Epithelial cell of esophagus (primary cell): ENCODE measurements around the gene ALOX5AP.
A peak's percentile ranks its signal among the peaks of the same experiment; 100 is the strongest.

Experiments used
- DNase-seq: peaks from one replicate; pipeline ENCODE4 v3.0.0; 2010; ENCODE audit warnings: low read depth
- H3K4me3 ChIP-seq: 2 replicates; pipeline ENCODE4 v1.5.1; 2011; ENCODE audit warnings: mild to moderate bottlenecking, low read length, control low read depth
- CTCF ChIP-seq: IDR thresholded peaks from 2 replicates; pipeline ENCODE4 v1.5.1; 2011; ENCODE audit warnings: low read depth, mild to moderate bottlenecking, low read length, control low read depth, inconsistent platforms; ENCODE audit not compliant: insufficient read depth; ENCODE audit errors: missing control alignments

The ALOX5AP gene

DNA sequence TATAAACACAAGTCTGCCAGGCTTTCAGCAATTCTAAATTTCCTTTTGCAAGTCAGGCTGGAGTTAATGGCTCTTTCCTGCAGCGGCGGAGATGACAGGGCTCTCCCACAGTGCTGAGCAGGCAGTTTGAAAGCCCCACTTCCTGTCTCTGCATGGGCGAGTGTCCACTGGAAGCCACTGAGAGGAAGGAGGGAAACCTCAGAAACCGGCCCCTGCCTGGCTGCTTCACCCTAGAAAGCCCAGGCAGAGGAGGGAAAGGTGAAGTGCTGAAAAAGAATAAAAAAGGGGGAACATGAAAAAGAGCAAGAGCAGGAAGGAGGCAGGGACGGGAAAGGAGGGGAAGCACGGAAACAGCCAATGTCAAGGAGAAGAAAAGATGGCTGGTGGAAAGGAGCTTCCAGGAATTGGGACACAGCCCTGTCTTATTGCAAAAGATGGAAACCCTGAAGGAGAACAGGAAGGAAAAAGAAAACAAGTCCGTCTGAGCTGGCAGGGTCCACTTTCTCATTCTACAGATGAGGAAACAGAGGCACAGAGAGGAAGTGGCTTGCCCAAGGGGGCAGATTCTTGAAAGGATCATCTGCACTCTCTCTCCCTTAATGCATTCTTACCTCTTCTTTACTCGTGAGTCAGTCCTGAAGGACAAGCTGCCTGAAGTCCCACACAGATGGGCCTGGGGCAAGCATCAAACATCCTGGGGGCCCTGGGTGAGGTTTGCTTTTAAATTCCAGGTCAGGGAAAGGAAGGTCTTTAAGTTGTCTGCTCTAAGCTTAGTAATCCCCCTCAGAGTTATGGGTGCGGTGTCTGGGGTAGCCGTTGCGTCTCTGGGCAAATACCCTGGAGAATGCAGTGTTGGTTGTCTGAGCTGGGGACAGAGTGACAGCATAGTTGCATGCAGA is 38.8 kb upstream of the ALOX5AP start:
- TF ChIP-seq CTCF: no peak
- DNase-seq: no peak
- no peak overlapping the region for H3K4me3 ChIP-seq

DNA sequence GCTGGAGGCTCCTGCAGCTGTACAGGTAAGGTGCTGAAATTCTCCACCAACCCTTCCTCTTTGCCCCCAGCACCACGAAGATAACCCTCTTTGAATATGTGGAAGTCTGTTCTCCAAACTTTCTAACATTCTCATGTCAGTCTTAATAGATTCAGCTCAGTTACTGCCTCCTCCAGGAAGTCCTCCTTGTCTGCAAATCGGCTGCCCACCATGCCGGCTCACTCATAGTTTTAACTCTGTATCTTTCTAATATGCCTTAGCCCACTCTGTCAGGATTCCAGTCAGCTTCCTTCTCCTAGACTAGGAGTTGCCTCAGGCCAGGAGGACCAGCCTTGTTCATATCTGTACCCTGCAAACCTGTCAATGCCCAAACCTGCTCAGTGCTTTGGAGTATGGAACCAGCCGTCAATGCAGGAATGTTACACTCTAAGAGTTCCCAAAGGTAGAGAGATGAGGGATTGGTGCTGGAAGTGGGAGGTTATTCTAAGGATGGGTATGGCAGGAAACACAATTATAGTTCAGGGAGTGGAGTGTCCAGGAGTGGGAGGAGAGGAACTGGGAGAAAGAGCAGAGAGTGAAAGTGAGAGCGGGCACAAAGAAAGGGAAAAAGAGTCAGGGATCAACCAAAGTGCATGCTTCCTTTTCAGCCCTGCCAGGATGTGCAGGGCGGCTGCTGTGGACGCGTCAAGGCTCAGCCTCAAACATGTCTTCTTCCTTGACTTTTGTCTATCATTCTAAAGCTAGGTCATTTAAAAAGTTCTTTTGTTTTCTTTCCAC is 38.0 kb upstream of the ALOX5AP start:
- no peak overlapping the region for H3K4me3 ChIP-seq
- peak; percentile 36 for DNase-seq

DNA sequence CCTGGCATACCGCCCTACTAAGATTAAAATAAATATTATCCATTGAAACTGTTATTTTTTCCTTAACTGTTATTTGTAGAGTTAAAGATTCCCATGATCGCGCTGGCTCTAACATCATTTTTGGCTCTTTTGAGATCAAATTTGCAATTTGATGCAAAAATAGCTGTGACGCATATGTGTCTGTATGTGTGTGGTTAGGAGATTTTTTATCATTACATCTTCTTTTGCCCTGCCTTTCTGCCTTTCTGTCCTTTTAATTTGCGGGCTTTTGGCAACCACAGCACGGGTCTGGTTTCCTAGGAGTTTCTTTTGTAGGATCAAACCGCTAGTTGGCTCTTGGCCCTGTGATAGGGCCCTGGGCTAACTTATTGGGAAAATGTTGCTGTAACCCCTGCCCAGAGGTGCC is 37.3 kb upstream of the ALOX5AP start:
- no peak for DNase-seq
- no peak for TF ChIP-seq CTCF
- H3K4me3 ChIP-seq: no peak overlapping the region

More for the DNA sequence above, 38.0 kb upstream of the ALOX5AP start:
- no peak for TF ChIP-seq CTCF

DNA sequence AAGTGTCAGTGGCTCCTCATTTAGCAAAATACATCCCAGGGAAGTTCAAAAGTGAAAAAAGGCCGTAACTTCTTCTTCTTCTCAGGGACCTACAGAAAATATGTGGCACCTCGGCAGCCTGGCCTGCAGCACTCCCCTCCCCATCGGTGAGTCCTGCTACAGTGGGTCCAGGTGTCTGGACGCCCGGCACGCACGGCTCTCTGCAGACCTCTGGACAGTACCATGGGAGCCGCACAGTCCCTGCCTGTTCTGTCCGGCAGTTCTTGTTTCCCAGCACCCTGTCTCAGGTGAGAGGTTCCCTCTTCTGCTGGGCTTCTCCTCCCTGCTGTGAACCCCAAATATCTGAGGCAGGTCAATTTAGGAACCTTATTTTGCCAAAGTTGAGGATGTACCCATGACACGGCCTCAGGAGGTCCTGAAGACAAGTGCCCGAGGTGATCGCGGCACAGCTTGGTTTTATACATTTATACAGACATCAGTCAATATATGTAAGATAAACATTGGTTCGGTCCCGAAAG is 36.8 kb upstream of the ALOX5AP start:
- no peak for DNase-seq
- H3K4me3 ChIP-seq: no peak overlapping the region
- TF ChIP-seq CTCF: no peak

DNA sequence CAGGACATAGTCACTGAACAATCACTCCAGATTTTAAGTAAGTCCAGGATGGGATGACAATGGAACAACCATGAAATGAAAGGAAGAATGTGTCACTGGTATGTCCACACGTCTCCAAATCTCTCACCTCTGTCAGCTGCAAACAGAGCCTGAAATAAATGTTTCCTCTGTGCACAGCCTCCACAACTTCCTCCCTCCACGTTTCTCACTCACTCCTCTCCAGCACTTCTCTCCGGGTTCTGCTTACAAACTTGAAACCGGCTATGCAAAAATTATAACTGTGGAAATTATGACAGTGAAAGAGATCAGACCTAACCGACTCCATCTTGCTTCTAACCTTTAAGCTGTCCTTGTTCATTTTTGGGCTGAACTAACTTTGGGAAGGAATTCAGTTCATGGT is 35.0 kb upstream of the ALOX5AP start:
- DNase-seq: no peak
- TF ChIP-seq CTCF: no peak
- H3K4me3 ChIP-seq: no peak overlapping the region

- TF ChIP-seq CTCF: no peak
- no peak overlapping the region for H3K4me3 ChIP-seq
- DNase-seq: no peak
These were observed 33.3 kb upstream of the ALOX5AP start for GRCh38 chr13:30702006-30702405.
